Measurements from ENCODE around the gene DRD3. TPM values are rescaled to one million over a fixed set of nuclear protein-coding genes. Genes with fewer than 3 reads are reported as not detected.

DRD3 gene
- total and polyA plus RNA-seq, 2 donors (not counting 3 experiments of a cell fraction or from before 2014, with no cell fraction given), result not detected

DNA sequence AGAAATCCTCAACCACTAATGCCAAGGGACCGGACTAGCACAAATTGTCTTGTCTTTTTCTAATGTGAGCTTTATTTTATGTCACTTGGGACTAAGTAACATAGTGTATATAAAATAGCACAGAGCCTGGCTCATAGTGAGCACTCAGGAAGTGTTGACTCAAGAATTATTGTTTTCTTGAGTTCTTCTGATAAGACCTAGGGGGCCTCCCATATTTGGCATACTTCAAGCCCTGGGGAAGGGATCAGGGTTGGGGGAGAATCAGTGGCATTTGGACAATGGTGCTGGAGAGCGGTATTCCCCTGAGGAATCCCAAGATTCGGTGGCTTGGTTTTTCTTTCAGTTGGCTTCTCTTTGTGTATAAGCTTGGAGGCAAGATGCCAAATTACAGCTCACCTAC, 39.2 kb upstream of the DRD3 start:
- peak overlapping the region; percentile 48 for H3K4me2 ChIP-seq (ENCODE audit: insufficient read depth, low read length)
- H4K20me1 ChIP-seq (replicated peaks; ENCODE audit: control insufficient read depth, extremely low read depth, insufficient read depth, low read length), result no peaks in the 10 kb centered on the region
- ChIA-PET CTCF (interaction anchor here (0.5 to 1.8 kb wide), 4 partner anchors 11 to 96 kb away, joined by 3 to 4 read pairs (median 3); no protein-coding TSS in a partner anchor), POLR2A (no interaction called here)
- no peak overlapping the region for H3K4me3 ChIP-seq (replicated peaks in 1 of 3; ENCODE audit: insufficient read depth in 1 of 3, low read depth in 1 of 3, low read length in 3 of 3)
- FAIRE-seq (peak; percentile 76), DNase-seq (ENCODE audit: low read depth, low spot score) (peak; percentile 49)
- no TSS peak for BruUV-seq (replicated peaks)
- no peaks in the 10 kb centered on the region for H3K36me3 ChIP-seq (ENCODE audit: control insufficient read depth in 2 of 2, extremely low read depth in 1 of 2, insufficient read depth in 2 of 2, low read length in 2 of 2)
- no peaks in the 10 kb centered on the region for H3K9me1 ChIP-seq (replicated peaks; ENCODE audit: control insufficient read depth, extremely low read depth, insufficient read depth, low read length)
- H3K27ac ChIP-seq (ENCODE audit: insufficient read depth, low read depth, low read length), result peak overlapping the region; percentile 7
- TF ChIP-seq MYC (IDR thresholded peaks at IDR 0.05; ENCODE audit: low read depth, low read length), result no peak
- TF ChIP-seq FOS (IDR thresholded peaks at IDR 0.05; ENCODE audit: borderline replicate concordance, insufficient read depth, low read length), result peak; percentile 52
- no peak for TF ChIP-seq MAX (IDR thresholded peaks at IDR 0.05; ENCODE audit: insufficient read depth, insufficient read length)
- TF ChIP-seq, protein P1, sequence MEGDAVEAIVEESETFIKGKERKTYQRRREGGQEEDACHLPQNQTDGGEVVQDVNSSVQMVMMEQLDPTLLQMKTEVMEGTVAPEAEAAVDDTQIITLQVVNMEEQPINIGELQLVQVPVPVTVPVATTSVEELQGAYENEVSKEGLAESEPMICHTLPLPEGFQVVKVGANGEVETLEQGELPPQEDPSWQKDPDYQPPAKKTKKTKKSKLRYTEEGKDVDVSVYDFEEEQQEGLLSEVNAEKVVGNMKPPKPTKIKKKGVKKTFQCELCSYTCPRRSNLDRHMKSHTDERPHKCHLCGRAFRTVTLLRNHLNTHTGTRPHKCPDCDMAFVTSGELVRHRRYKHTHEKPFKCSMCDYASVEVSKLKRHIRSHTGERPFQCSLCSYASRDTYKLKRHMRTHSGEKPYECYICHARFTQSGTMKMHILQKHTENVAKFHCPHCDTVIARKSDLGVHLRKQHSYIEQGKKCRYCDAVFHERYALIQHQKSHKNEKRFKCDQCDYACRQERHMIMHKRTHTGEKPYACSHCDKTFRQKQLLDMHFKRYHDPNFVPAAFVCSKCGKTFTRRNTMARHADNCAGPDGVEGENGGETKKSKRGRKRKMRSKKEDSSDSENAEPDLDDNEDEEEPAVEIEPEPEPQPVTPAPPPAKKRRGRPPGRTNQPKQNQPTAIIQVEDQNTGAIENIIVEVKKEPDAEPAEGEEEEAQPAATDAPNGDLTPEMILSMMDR (IDR thresholded peaks at IDR 0.05; ENCODE audit: extremely low read depth in 1 of 2, insufficient read depth in 1 of 2, low read depth in 1 of 2, low read length in 2 of 2), result no peak
- no peak for TF ChIP-seq JUN (IDR thresholded peaks at IDR 0.05; ENCODE audit: borderline replicate concordance, insufficient read depth, insufficient read length, low read depth)
- peak; percentile 91 for TF ChIP-seq GATA2 (IDR thresholded peaks at IDR 0.05; ENCODE audit: insufficient read depth, insufficient read length, low read depth, low read length)
- TF ChIP-seq EZH2 (IDR thresholded peaks at IDR 0.05; ENCODE audit: borderline replicate concordance, low read depth, low read length, severe bottlenecking), result no peak
- no peak for TF ChIP-seq POLR2A (IDR thresholded peaks at IDR 0.05; ENCODE audit: low read depth, low read length)
- TF ChIP-seq POLR2AphosphoS5 (IDR thresholded peaks at IDR 0.05; ENCODE audit: insufficient read depth, low read depth, low read length), result no peak
- no peak overlapping the region for H3K9ac ChIP-seq (replicated peaks; ENCODE audit: extremely low read depth, insufficient read depth, low read length)
- intact Hi-C loops (cut with micrococcal nuclease) (loop anchor here (10.0 kb wide), 1 partner anchor 1437 kb away; no protein-coding TSS in a partner anchor), dilution Hi-C loops (cut with MboI; ENCODE audit: extremely low pct_ligation_motif_present, low sequenced_read_pairs) (no loop called here)
- H3K27me3 ChIP-seq (ENCODE audit: control insufficient read depth in 2 of 2, insufficient read depth in 2 of 2, low read length in 2 of 2), result no peaks in the 10 kb centered on the region
- no peaks in the 10 kb centered on the region for H3K79me2 ChIP-seq (ENCODE audit: control insufficient read depth, insufficient read depth, low read length)
- peaks cover 47% of the 10 kb centered on the region for H3K4me1 ChIP-seq (ENCODE audit: control insufficient read depth, extremely low read depth, insufficient read depth, low read length)
- H3K9me3 ChIP-seq (replicated peaks; ENCODE audit: control insufficient read depth, insufficient read depth, low read length), result no peaks in the 10 kb centered on the region
- H2AFZ ChIP-seq (ENCODE audit: low read depth, low read length), result no peak overlapping the region
